CD14-positive monocyte (primary cell): Measurements from ENCODE around the gene TRAPPC8. TPM values are rescaled to one million over a fixed set of nuclear protein-coding genes. Genes with fewer than 3 reads are reported as not detected.
A peak's percentile ranks its signal among the peaks of the same experiment; 100 is the strongest.

Experiments
- DNase-seq, 3 donors: peaks; one replicate each; pipeline ENCODE4 v3.0.0-alpha.2; 2011 to 2022
- H2AFZ ChIP-seq: 2 replicates; pipeline ENCODE4 v1.6.0; 2012; ENCODE audit warnings: mild to moderate bottlenecking, low read depth, low read length, inconsistent platforms; ENCODE audit not compliant: insufficient read depth, poor library complexity, severe bottlenecking
- H3K27ac ChIP-seq, 2 donors: 1 replicate in 1 of 2; 2 replicates in 1 of 2; pipeline ENCODE4 v1.5.1; 2012 to 2013; ENCODE audit warnings: low read length in 2 of 2, control low read depth in 1 of 2, inconsistent platforms in 1 of 2, low read depth in 1 of 2, mild to moderate bottlenecking in 1 of 2
- H3K27me3 ChIP-seq, 2 donors: one replicate each; pipeline versions ENCODE4 v1.6.0 to v1.6.1; 2011 to 2013; ENCODE audit warnings: low read length in 2 of 2; ENCODE audit not compliant: control insufficient read depth in 2 of 2, insufficient read depth in 2 of 2
- H3K36me3 ChIP-seq, 2 donors: replicated peaks in 1 of 2; 1 replicate in 1 of 2; 2 replicates in 1 of 2; pipeline versions ENCODE4 v1.5.1 to v1.6.1; 2012 to 2013; ENCODE audit warnings: low read length in 2 of 2, control low read depth in 1 of 2, inconsistent platforms in 1 of 2, mild to moderate bottlenecking in 1 of 2; ENCODE audit not compliant: insufficient read depth in 2 of 2, control insufficient read depth in 1 of 2
- H3K4me1 ChIP-seq, 2 donors: 1 replicate in 1 of 2; 2 replicates in 1 of 2; pipeline versions ENCODE4 v1.5.1 to v1.6.1; 2012 to 2013; ENCODE audit warnings: low read length in 2 of 2, control low read depth in 1 of 2, inconsistent platforms in 1 of 2, mild to moderate bottlenecking in 1 of 2, moderate library complexity in 1 of 2; ENCODE audit not compliant: insufficient read depth in 2 of 2, control insufficient read depth in 1 of 2
- H3K4me2 ChIP-seq: replicated peaks from 2 replicates; pipeline ENCODE3; 2012; ENCODE audit warnings: low read length, moderate library complexity, mild to moderate bottlenecking; ENCODE audit not compliant: poor library complexity, severe bottlenecking; ENCODE audit errors: extremely low read depth
- H3K4me3 ChIP-seq, 3 experiments: fragments of 200-600 bp in 1 of 3; sonication (generic) in 1 of 3; replicated peaks in 1 of 3; 1 replicate in 2 of 3; 2 replicates in 1 of 3; pipeline ENCODE4 v1.5.1; 2011 to 2013; ENCODE audit warnings: low read length in 3 of 3, mild to moderate bottlenecking in 3 of 3, control low read depth in 2 of 3, low read depth in 2 of 3, inconsistent platforms in 1 of 3, moderate library complexity in 1 of 3
- H3K79me2 ChIP-seq: 2 replicates; pipeline ENCODE4 v1.6.0; 2012; ENCODE audit warnings: mild to moderate bottlenecking, control low read depth, inconsistent platforms, low read length, moderate library complexity; ENCODE audit not compliant: insufficient read depth
- H3K9ac ChIP-seq: 2 replicates; pipeline ENCODE4 v1.6.0; 2017; ENCODE audit warnings: low read length, mild to moderate bottlenecking; ENCODE audit not compliant: insufficient read depth, poor library complexity, severe bottlenecking
- H3K9me3 ChIP-seq, 2 donors: replicated peaks in 1 of 2; 1 replicate in 1 of 2; 2 replicates in 1 of 2; pipeline versions ENCODE4 v1.5.1 to v1.6.1; 2012 to 2013; ENCODE audit warnings: low read length in 2 of 2, control low read depth in 1 of 2; ENCODE audit not compliant: control insufficient read depth in 1 of 2, insufficient read depth in 1 of 2
- H4K20me1 ChIP-seq: 2 replicates; pipeline ENCODE4 v1.6.0; 2012; ENCODE audit warnings: mild to moderate bottlenecking, low read length, control low read depth, moderate library complexity; ENCODE audit not compliant: insufficient read depth
- H3K27ac Mint-ChIP-seq, 7 donors: one replicate each; pipeline ENCODE4 v1.8.0; 2020; ENCODE audit warnings: mild to moderate bottlenecking in 7 of 7, mixed read lengths in 7 of 7, moderate library complexity in 6 of 7, inconsistent platforms in 2 of 7
- H3K27me3 Mint-ChIP-seq, 3 donors: one replicate each; pipeline ENCODE4 v1.8.0; 2021 to 2022; ENCODE audit warnings: low read depth in 3 of 3, mild to moderate bottlenecking in 3 of 3, mixed read lengths in 3 of 3, moderate library complexity in 3 of 3, inconsistent platforms in 1 of 3
- H3K36me3 Mint-ChIP-seq, 2 donors: one replicate each; pipeline ENCODE4 v1.8.0; 2020; ENCODE audit warnings: mixed read lengths in 2 of 2, inconsistent platforms in 1 of 2, mild to moderate bottlenecking in 1 of 2
- H3K4me1 Mint-ChIP-seq: one replicate; pipeline ENCODE4 v1.8.0; 2020; ENCODE audit warnings: mild to moderate bottlenecking, mixed read lengths
- H3K4me3 Mint-ChIP-seq, 2 donors: one replicate each; pipeline ENCODE4 v1.8.0; 2020; ENCODE audit warnings: mild to moderate bottlenecking in 2 of 2, mixed read lengths in 2 of 2, moderate library complexity in 1 of 2
- H3K9me3 Mint-ChIP-seq, 7 donors: one replicate each; pipeline ENCODE4 v1.8.0; 2020 to 2022; ENCODE audit warnings: mixed read lengths in 7 of 7, mild to moderate bottlenecking in 6 of 7, moderate library complexity in 6 of 7, inconsistent platforms in 2 of 7
- CTCF ChIP-seq: fragments of 200-600 bp; IDR thresholded peaks from one replicate; pipeline ENCODE4 v1.8.0; 2022; ENCODE audit warnings: antibody characterized with exemption, mild to moderate bottlenecking
- WGBS: methylation state at CpG from one replicate; pipeline ENCODE4 v1.1.5; 2013; ENCODE audit warnings: missing lambda C conversion rate; ENCODE audit not compliant: insufficient coverage; 5-methylcytosine and 5-hydroxymethylcytosine counted together
- intact Hi-C, 2 donors: fragments of 100-400 bp; cut with micrococcal nuclease; formaldehyde crosslinking; loops; one replicate each; pipeline versions ENCODE4 v1.15.0 to v1.15.1; 2023
- polyA plus RNA-seq, 3 donors: library from polyadenylated mRNA; depleted of rRNA in 1 of 3; unstranded in 2 of 3; stranded (reverse) in 1 of 3; fragments of 300-500 nt in 2 of 3; fragments of >200 nt in 1 of 3; fragmentation: Illumina TruSeq in 2 of 3; gene quantifications; 1 replicate in 2 of 3; 2 replicates in 1 of 3; pipeline ENCODE4 v1.2.3, GENCODE V29; 2012 to 2021

TRAPPC8 gene
- polyA plus RNA-seq, 3 donors, result 16.2 to 52.7 (median 22.1) TPM

- Mint-ChIP-seq H3K27ac (no peak overlapping the region), H3K27me3 (peaks cover 0 to 3% (median 0%) of the 10 kb centered on the region in 3 donors), H3K4me3 (no peak overlapping the region), H3K4me1 (peaks cover 13% of the 10 kb centered on the region), H3K36me3 (no peaks in the 10 kb centered on the region), H3K9me3 (peaks cover 0 to 2% (median 0%) of the 10 kb centered on the region in 7 donors)
- Histone ChIP-seq H3K27ac (no peak overlapping the region), H3K4me1 (no peaks in the 10 kb centered on the region), H3K27me3 (no peaks in the 10 kb centered on the region), H3K9me3 (no peaks in the 10 kb centered on the region), H4K20me1 (no peaks in the 10 kb centered on the region), H3K9ac (no peak overlapping the region), H3K4me3 (no peak overlapping the region), H3K36me3 (no peaks in the 10 kb centered on the region), H3K79me2 (no peaks in the 10 kb centered on the region), H2AFZ (no peak overlapping the region), H3K4me2 (no peak overlapping the region)
- intact Hi-C loops, result loop anchor here (5.0 kb wide), 3 partner anchors 78 to 268 kb away; no protein-coding TSS in a partner anchor
- peak; percentile 56 for TF ChIP-seq CTCF
- DNase-seq, result no peak
- WGBS, result no CpG with 5 or more reads among the region's 1 CpG
Observed at GRCh38 chr18:31819925-31820229, 123.1 kb downstream of the TRAPPC8 start.

- no peaks in the 10 kb centered on the region for H3K9me3 ChIP-seq
- no peak overlapping the region for H3K4me3 Mint-ChIP-seq
Observed at GRCh38 chr18:31819106-31819924, 123.6 kb downstream of the TRAPPC8 start.

More at GRCh38 chr18:31819106-31819924, 123.6 kb downstream of the TRAPPC8 start:
- Histone ChIP-seq H3K4me1 (no peaks in the 10 kb centered on the region), H2AFZ (no peak overlapping the region), H3K4me2 (no peak overlapping the region), H3K27me3 (no peaks in the 10 kb centered on the region), H3K4me3 (no peak overlapping the region), H3K36me3 (no peaks in the 10 kb centered on the region), H3K79me2 (no peaks in the 10 kb centered on the region), H4K20me1 (no peaks in the 10 kb centered on the region), H3K27ac (no peak overlapping the region), H3K9ac (no peak overlapping the region)
- peak; percentile 84 for TF ChIP-seq CTCF
- Mint-ChIP-seq H3K4me1 (peaks cover 13% of the 10 kb centered on the region), H3K36me3 (no peaks in the 10 kb centered on the region), H3K27me3 (peaks cover 0 to 3% (median 0%) of the 10 kb centered on the region in 3 donors), H3K27ac (no peak overlapping the region), H3K9me3 (peaks cover 0 to 2% (median 0%) of the 10 kb centered on the region in 7 donors)
- 71% methylated on average over 5 of the region's 11 CpGs for WGBS
- peak; percentile 14 to 46 (median 33) for DNase-seq
- intact Hi-C loops, result loop anchor here (5.0 kb wide), 3 partner anchors 77 to 267 kb away; no protein-coding TSS in a partner anchor
